DOHH2 (cell line): Measurements from ENCODE around the gene ARF1.

ENCODE experiments used
- H3F3A ChIP-seq: fragments of 200-600 bp; sonication (generic), shearing (Covaris generic); 2 replicates; pipeline ENCODE4 v1.6.0; 2016; ENCODE audit warnings: antibody characterized with exemption, mild to moderate bottlenecking; ENCODE audit not compliant: control insufficient read depth, insufficient read depth
- H3K27ac ChIP-seq: fragments of 200-600 bp; sonication (generic); 2 replicates; pipeline ENCODE4 v1.5.1; 2014; ENCODE audit warnings: low read depth, mild to moderate bottlenecking, low read length, moderate library complexity
- H3K27me3 ChIP-seq: fragments of 200-600 bp; sonication (generic); 2 replicates; pipeline ENCODE4 v1.6.1; 2014; ENCODE audit warnings: mild to moderate bottlenecking, low read length, mixed read lengths; ENCODE audit not compliant: control insufficient read depth
- H3K36me3 ChIP-seq: fragments of 200-600 bp; sonication (generic); 2 replicates; pipeline ENCODE4 v1.6.1; 2014; ENCODE audit warnings: mild to moderate bottlenecking, low read length, moderate library complexity, mixed read lengths; ENCODE audit not compliant: control insufficient read depth
- H3K4me1 ChIP-seq: fragments of 200-600 bp; sonication (generic); 2 replicates; pipeline ENCODE4 v1.6.1; 2014; ENCODE audit warnings: mild to moderate bottlenecking, low read length, mixed read lengths; ENCODE audit not compliant: control insufficient read depth
- H3K4me2 ChIP-seq: fragments of 200-600 bp; sonication (generic); 2 replicates; pipeline ENCODE4 v1.6.0; 2014; ENCODE audit warnings: mild to moderate bottlenecking, low read length, moderate library complexity
- H3K4me3 ChIP-seq: fragments of 200-600 bp; sonication (generic); 2 replicates; pipeline ENCODE4 v1.5.1; 2014; ENCODE audit warnings: mild to moderate bottlenecking, low read length, mixed read lengths
- H3K79me2 ChIP-seq: fragments of 200-600 bp; sonication (generic); 2 replicates; pipeline ENCODE4 v1.6.1; 2014; ENCODE audit warnings: mild to moderate bottlenecking, low read length, mixed read lengths; ENCODE audit not compliant: control insufficient read depth
- H3K9me2 ChIP-seq: fragments of 200-600 bp; sonication (generic); replicated peaks from 2 replicates; pipeline ENCODE4 v1.6.1; 2014; ENCODE audit warnings: mild to moderate bottlenecking, low read length, mixed read lengths; ENCODE audit not compliant: control insufficient read depth
- H3K9me3 ChIP-seq: fragments of 200-600 bp; sonication (generic); 2 replicates; pipeline ENCODE4 v1.6.1; 2014; ENCODE audit warnings: antibody characterized with exemption, low read length, mixed read lengths; ENCODE audit not compliant: control insufficient read depth, insufficient read depth
- H4K20me1 ChIP-seq: fragments of 200-600 bp; sonication (generic); 2 replicates; pipeline ENCODE4 v1.6.0; 2014; ENCODE audit warnings: low read depth, mild to moderate bottlenecking, antibody characterized with exemption, low read length, moderate library complexity; ENCODE audit not compliant: control insufficient read depth, insufficient read depth
- CTCF ChIP-seq: fragments of 200-600 bp; sonication (generic); IDR thresholded peaks from one replicate; pipeline ENCODE4 v1.5.1; 2014; ENCODE audit warnings: antibody characterized with exemption, mild to moderate bottlenecking, low read depth, low read length; ENCODE audit not compliant: poor library complexity, severe bottlenecking
- EZH2phosphoT487 ChIP-seq: fragments of 200-600 bp; sonication (generic); IDR thresholded peaks from 2 replicates; pipeline ENCODE4 v1.6.1; 2017; ENCODE audit warnings: borderline replicate concordance, mild to moderate bottlenecking, antibody characterized with exemption, low read length, moderate library complexity, mixed read lengths

ARF1 gene

GRCh38 chr1:228117335-228117734 is 34.8 kb downstream of the ARF1 start:
- Histone ChIP-seq H3K36me3 (no peaks in the 10 kb centered on the region), H3K4me3 (no peak overlapping the region), H3K9me3 (peaks cover 8% of the 10 kb centered on the region; the same call in 1 of the 2 replicates), H3F3A (no peaks in the 10 kb centered on the region), H3K9me2 (no peaks in the 10 kb centered on the region), H3K27me3 (no peaks in the 10 kb centered on the region), H3K4me2 (no peak overlapping the region), H4K20me1 (no peaks in the 10 kb centered on the region), H3K79me2 (no peaks in the 10 kb centered on the region), H3K4me1 (peaks cover 10% of the 10 kb centered on the region), H3K27ac (no peak overlapping the region)
- TF ChIP-seq EZH2phosphoT487 (no peak), CTCF (no peak)

- no peak overlapping the region for H3K4me3 ChIP-seq
- no peaks in the 10 kb centered on the region for H3K27me3 ChIP-seq
- no peak overlapping the region for H3K4me2 ChIP-seq
- H3K9me2 ChIP-seq: no peaks in the 10 kb centered on the region
- no peaks in the 10 kb centered on the region for H3K79me2 ChIP-seq
- no peak overlapping the region for H3K27ac ChIP-seq
- H3K9me3 ChIP-seq: peaks cover 8% of the 10 kb centered on the region; the same call in 1 of the 2 replicates
- no peaks in the 10 kb centered on the region for H4K20me1 ChIP-seq
- TF ChIP-seq EZH2phosphoT487 (no peak), CTCF (no peak)
- H3F3A ChIP-seq: no peaks in the 10 kb centered on the region
- peaks cover 10% of the 10 kb centered on the region for H3K4me1 ChIP-seq
- H3K36me3 ChIP-seq: no peaks in the 10 kb centered on the region
Observed at GRCh38 chr1:228118040-228118439, 35.5 kb downstream of the ARF1 start.

- peaks cover 8% of the 10 kb centered on the region; the same call in 1 of the 2 replicates for H3K9me3 ChIP-seq
- no peak overlapping the region for H3K4me3 ChIP-seq
- H3K27me3 ChIP-seq: no peaks in the 10 kb centered on the region
- no peaks in the 10 kb centered on the region for H3K79me2 ChIP-seq
- no peaks in the 10 kb centered on the region for H3F3A ChIP-seq
- no peak overlapping the region for H3K27ac ChIP-seq
- H3K4me2 ChIP-seq: no peak overlapping the region
- peaks cover 10% of the 10 kb centered on the region for H3K4me1 ChIP-seq
- TF ChIP-seq EZH2phosphoT487 (no peak), CTCF (no peak)
- H4K20me1 ChIP-seq: no peaks in the 10 kb centered on the region
- H3K9me2 ChIP-seq: no peaks in the 10 kb centered on the region
- no peaks in the 10 kb centered on the region for H3K36me3 ChIP-seq
Observed at GRCh38 chr1:228120351-228120750, 37.8 kb downstream of the ARF1 start.
